Measurements from ENCODE around the gene NRCAM.

GRCh38 chr7:108268200-108268820 is 187.9 kb downstream of the NRCAM start:
- no peak for TF ChIP-seq CTCF (IDR thresholded peaks at IDR 0.05)
- no peak for TF ChIP-seq EP300 (IDR thresholded peaks at IDR 0.05)
- TF ChIP-seq POLR2A (IDR thresholded peaks at IDR 0.05), result no peak
- no peak for TF ChIP-seq POLR2AphosphoS5 (IDR thresholded peaks at IDR 0.05)
